Measurements from ENCODE around the gene SOHLH1. TPM values are rescaled to one million over a fixed set of nuclear protein-coding genes. Genes with fewer than 3 reads are reported as not detected.

Gene SOHLH1
- total and polyA plus RNA-seq, 10 of the 15 experiments (the other 5 are each of a cell fraction or from before 2014, with no cell fraction given), result not detected

DNA sequence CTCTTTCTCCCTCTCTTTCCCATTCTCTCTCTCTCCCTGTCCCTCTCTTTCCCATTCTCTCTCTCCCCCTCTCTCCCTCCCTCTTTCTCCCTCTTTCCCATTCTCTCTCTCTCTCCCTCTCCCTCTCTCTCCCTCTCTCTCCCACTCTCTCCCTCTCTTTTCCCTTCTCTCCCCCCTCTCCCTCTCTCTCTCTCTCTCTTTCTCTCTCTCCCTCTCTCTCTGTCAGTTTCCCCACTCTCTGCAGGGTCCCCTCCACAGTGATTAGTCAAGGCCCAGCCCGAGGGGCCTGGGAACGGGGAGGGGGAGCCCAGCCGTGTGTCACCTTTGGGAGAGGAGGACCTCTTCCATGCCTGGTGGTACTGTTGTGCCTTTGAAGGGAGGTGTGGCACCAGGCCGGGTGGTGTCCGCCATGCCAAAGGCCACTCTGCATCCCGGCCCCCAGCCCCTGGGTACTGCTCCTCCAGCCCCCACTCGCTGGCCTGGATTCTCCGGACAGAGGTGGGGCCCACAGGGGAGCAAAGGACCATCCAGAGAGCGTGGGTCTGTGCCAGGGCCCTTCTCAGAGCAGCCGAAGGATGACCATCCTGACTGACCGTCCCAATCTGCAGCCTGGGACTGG lies 28.1 kb upstream of the SOHLH1 start (continued):
- TF ChIP-seq, protein P1, sequence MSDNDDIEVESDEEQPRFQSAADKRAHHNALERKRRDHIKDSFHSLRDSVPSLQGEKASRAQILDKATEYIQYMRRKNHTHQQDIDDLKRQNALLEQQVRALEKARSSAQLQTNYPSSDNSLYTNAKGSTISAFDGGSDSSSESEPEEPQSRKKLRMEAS (IDR thresholded peaks at IDR 0.05; ENCODE audit: low read depth, low read length), result no peak
- TF ChIP-seq SP1 (IDR thresholded peaks at IDR 0.05; ENCODE audit: low read depth, low read length), result no peak
- TF ChIP-seq, protein P2, sequence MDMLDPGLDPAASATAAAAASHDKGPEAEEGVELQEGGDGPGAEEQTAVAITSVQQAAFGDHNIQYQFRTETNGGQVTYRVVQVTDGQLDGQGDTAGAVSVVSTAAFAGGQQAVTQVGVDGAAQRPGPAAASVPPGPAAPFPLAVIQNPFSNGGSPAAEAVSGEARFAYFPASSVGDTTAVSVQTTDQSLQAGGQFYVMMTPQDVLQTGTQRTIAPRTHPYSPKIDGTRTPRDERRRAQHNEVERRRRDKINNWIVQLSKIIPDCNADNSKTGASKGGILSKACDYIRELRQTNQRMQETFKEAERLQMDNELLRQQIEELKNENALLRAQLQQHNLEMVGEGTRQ (IDR thresholded peaks at IDR 0.05; ENCODE audit: borderline replicate concordance, low read depth, low read length), result no peak
- TF ChIP-seq SMAD1 (IDR thresholded peaks at IDR 0.05; ENCODE audit: low read depth, partially characterized antibody), result no peak
- TF ChIP-seq BRCA1 (IDR thresholded peaks at IDR 0.05; ENCODE audit: low read depth, low read length), result no peak
- no peak for TF ChIP-seq POLR2A (IDR thresholded peaks at IDR 0.05; ENCODE audit: low read depth, low read length)
- TF ChIP-seq HDAC2 (IDR thresholded peaks at IDR 0.05), result no peak
- no peak for TF ChIP-seq GATAD2B (conservative IDR thresholded peaks at IDR 0.05; ENCODE audit: low read depth)
- TF ChIP-seq, protein P3, sequence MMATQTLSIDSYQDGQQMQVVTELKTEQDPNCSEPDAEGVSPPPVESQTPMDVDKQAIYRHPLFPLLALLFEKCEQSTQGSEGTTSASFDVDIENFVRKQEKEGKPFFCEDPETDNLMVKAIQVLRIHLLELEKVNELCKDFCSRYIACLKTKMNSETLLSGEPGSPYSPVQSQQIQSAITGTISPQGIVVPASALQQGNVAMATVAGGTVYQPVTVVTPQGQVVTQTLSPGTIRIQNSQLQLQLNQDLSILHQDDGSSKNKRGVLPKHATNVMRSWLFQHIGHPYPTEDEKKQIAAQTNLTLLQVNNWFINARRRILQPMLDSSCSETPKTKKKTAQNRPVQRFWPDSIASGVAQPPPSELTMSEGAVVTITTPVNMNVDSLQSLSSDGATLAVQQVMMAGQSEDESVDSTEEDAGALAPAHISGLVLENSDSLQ (IDR thresholded peaks at IDR 0.05), result no peak
- TF ChIP-seq, protein P4, sequence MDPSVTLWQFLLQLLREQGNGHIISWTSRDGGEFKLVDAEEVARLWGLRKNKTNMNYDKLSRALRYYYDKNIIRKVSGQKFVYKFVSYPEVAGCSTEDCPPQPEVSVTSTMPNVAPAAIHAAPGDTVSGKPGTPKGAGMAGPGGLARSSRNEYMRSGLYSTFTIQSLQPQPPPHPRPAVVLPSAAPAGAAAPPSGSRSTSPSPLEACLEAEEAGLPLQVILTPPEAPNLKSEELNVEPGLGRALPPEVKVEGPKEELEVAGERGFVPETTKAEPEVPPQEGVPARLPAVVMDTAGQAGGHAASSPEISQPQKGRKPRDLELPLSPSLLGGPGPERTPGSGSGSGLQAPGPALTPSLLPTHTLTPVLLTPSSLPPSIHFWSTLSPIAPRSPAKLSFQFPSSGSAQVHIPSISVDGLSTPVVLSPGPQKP (IDR thresholded peaks at IDR 0.05; ENCODE audit: low read depth, low read length), result no peak
- no peak for TF ChIP-seq RELA (IDR thresholded peaks at IDR 0.05; ENCODE audit: borderline replicate concordance, partially characterized antibody)
- no peak for TF ChIP-seq TCF12 (IDR thresholded peaks at IDR 0.05; ENCODE audit: low read depth, low read length)
- TF ChIP-seq, protein P5, sequence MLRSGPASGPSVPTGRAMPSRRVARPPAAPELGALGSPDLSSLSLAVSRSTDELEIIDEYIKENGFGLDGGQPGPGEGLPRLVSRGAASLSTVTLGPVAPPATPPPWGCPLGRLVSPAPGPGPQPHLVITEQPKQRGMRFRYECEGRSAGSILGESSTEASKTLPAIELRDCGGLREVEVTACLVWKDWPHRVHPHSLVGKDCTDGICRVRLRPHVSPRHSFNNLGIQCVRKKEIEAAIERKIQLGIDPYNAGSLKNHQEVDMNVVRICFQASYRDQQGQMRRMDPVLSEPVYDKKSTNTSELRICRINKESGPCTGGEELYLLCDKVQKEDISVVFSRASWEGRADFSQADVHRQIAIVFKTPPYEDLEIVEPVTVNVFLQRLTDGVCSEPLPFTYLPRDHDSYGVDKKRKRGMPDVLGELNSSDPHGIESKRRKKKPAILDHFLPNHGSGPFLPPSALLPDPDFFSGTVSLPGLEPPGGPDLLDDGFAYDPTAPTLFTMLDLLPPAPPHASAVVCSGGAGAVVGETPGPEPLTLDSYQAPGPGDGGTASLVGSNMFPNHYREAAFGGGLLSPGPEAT (IDR thresholded peaks at IDR 0.05; ENCODE audit: low read depth), result no peak
- TF ChIP-seq, protein P6, sequence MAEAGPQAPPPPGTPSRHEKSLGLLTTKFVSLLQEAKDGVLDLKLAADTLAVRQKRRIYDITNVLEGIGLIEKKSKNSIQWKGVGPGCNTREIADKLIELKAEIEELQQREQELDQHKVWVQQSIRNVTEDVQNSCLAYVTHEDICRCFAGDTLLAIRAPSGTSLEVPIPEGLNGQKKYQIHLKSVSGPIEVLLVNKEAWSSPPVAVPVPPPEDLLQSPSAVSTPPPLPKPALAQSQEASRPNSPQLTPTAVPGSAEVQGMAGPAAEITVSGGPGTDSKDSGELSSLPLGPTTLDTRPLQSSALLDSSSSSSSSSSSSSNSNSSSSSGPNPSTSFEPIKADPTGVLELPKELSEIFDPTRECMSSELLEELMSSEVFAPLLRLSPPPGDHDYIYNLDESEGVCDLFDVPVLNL (IDR thresholded peaks at IDR 0.05; ENCODE audit: low read depth, low read length), result no peak

All from GM12878 (cell line).